Body of pancreas (tissue), 4 donors: Measurements from ENCODE around the gene KRTAP1-4. TPM values are rescaled to one million over a fixed set of nuclear protein-coding genes. Genes with fewer than 3 reads are reported as not detected.
"Not testable (repeated sequence)": the region's sequence is repeated elsewhere in the genome, so short reads cannot be mapped to it uniquely, and the experiment has no call there.

Experiments used
- ATAC-seq: fragments of 150-250 bp; one replicate; pipeline ENCODE4 v1.9.1; 2016
- DNase-seq, 4 donors: peaks; one replicate each; pipeline ENCODE4 v3.0.0-alpha.2; 2019
- H3K27ac ChIP-seq, 4 donors: fragments of 200-600 bp; sonication (generic); 1 replicate in 3 of 4; 2 replicates in 1 of 4; pipeline versions ENCODE4 v1.5.1 to v1.6.1; 2016 to 2019; ENCODE audit warnings: mild to moderate bottlenecking in 1 of 4, mixed read lengths in 1 of 4, moderate library complexity in 1 of 4
- H3K27me3 ChIP-seq, 2 donors: fragments of 200-600 bp; sonication (generic); one replicate each; pipeline ENCODE4 v1.6.0; 2016; ENCODE audit warnings: mild to moderate bottlenecking in 1 of 2
- H3K36me3 ChIP-seq, 2 donors: fragments of 200-600 bp; sonication (generic); replicated peaks in 1 of 2; 2 replicates each; pipeline ENCODE4 v1.5.1; 2016; ENCODE audit warnings: low read depth in 2 of 2; ENCODE audit not compliant: insufficient read depth in 1 of 2
- H3K4me1 ChIP-seq: fragments of 200-600 bp; sonication (generic); one replicate; pipeline ENCODE4 v1.6.0; 2016
- H3K4me3 ChIP-seq, 2 donors: fragments of 200-600 bp; sonication (generic); 1 replicate in 1 of 2; 2 replicates in 1 of 2; pipeline ENCODE4 v1.5.1; 2016 to 2019
- H3K9me3 ChIP-seq, 3 donors: fragments of 200-600 bp; sonication (generic); 1 replicate in 2 of 3; 2 replicates in 1 of 3; pipeline ENCODE4 v1.5.1; 2016
- POLR2A ChIP-seq, 3 donors: fragments of 450-650 bp; IDR thresholded peaks; one replicate each; pipeline ENCODE4 v1.6.1; 2016; ENCODE audit warnings: antibody characterized with exemption in 3 of 3, mild to moderate bottlenecking in 2 of 3
- WGBS, 2 donors: methylation state at CpG; one replicate each; pipeline ENCODE4 v1.1.5; 2017; 5-methylcytosine and 5-hydroxymethylcytosine counted together
- intact Hi-C: fragments of 100-400 bp; cut with DNase I; formaldehyde crosslinking; loops from one replicate; pipeline ENCODE4 v1.15.1; 2023
- total RNA-seq, 2 donors: library from RNA; depleted of rRNA; stranded (reverse); fragments of >200 nt; gene quantifications; one replicate each; pipeline ENCODE4 v1.1.0, GENCODE V29; 2016
- TF ChIP-seq, protein P1 (sequence below), 7 experiments: fragments of 450-650 bp in 4 of 7; fragments of 200-600 bp in 3 of 7; sonication (generic) in 3 of 7; IDR thresholded peaks; one replicate each; pipeline ENCODE4 v1.5.1; 2016 to 2019; ENCODE audit warnings: antibody characterized with exemption in 7 of 7

Gene KRTAP1-4
- total RNA-seq, 2 donors from 2014 or later, result not detected

DNA sequence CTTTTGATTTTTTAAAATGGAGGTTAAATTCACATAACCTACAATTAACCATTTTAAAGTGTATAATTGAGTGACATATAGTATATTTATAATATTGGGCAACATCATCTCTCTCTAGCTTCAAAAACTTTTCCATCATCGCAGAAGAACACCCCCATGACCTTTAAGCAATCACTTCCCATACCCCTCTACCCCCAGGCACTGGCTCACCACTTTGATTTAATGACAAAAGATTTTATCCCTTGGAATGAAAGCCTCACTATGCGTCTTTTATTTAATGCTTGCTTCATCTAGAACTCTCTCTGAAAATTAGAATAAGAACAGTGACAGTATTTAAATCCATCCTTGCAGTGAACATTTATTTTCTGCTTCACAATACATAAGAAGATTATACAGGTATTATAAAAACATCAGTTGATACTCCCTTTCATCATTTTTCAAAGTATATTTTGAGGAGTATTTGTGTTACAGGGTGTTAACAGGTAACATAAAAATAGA is 7.9 kb upstream of the KRTAP1-4 start:
- H3K9me3 ChIP-seq, result no peaks in the 10 kb centered on the region
- no peak overlapping the region for H3K4me3 ChIP-seq
- intact Hi-C loops, result no loop called here
- H3K36me3 ChIP-seq, result no peaks in the 10 kb centered on the region
- peaks cover 13% of the 10 kb centered on the region for H3K4me1 ChIP-seq
- ATAC-seq (no peak), DNase-seq (no peak)
- TF ChIP-seq, protein P1, sequence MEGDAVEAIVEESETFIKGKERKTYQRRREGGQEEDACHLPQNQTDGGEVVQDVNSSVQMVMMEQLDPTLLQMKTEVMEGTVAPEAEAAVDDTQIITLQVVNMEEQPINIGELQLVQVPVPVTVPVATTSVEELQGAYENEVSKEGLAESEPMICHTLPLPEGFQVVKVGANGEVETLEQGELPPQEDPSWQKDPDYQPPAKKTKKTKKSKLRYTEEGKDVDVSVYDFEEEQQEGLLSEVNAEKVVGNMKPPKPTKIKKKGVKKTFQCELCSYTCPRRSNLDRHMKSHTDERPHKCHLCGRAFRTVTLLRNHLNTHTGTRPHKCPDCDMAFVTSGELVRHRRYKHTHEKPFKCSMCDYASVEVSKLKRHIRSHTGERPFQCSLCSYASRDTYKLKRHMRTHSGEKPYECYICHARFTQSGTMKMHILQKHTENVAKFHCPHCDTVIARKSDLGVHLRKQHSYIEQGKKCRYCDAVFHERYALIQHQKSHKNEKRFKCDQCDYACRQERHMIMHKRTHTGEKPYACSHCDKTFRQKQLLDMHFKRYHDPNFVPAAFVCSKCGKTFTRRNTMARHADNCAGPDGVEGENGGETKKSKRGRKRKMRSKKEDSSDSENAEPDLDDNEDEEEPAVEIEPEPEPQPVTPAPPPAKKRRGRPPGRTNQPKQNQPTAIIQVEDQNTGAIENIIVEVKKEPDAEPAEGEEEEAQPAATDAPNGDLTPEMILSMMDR (IDR thresholded peaks at IDR 0.05), result no peak
- TF ChIP-seq POLR2A (IDR thresholded peaks at IDR 0.05), result no peak
- no peaks in the 10 kb centered on the region for H3K27me3 ChIP-seq
- 66 to 79% methylated on average over 2 of the region's 2 CpGs for WGBS, 2 donors
- no peak overlapping the region for H3K27ac ChIP-seq

DNA sequence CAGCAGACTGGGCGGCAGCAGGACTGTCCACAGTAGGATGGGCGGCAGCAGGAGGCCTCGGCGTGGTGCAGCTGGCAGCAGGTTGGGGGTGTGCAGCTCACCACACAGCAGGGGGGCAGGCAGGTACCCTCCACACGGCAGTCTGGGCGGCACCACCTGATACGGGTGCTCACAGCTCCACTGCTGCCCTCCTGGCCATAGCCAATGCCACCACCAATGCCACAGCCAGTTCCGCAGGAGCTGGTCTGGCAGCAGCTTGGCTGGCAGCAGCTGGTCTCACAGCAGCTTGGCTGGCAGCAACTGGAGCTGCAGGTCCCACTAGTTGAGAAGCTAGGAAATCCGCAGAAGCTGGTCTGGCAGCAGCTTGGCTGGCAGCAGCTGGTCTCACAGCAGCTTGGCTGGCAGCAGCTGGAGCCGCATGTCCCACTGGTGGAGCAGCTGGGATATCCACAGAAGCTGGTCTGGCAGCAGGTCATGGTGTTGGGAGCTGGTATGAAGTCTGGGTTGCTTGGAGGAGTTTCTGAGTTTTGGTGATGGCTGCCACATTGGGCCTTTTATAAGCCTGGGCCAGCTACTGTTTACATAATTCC is 4.4 kb upstream of the KRTAP1-4 start, which contains the start of gene KRTAP1-3:
KRTAP1-3 (minus strand) TSS at position 529 of the 590 bp plus-strand sequence; CDS start at position 476, 53 bp downstream.
- H3K36me3 ChIP-seq, H3K4me1 ChIP-seq, H3K9me3 ChIP-seq, H3K27me3 ChIP-seq, DNase-seq, H3K27ac ChIP-seq, ATAC-seq, H3K4me3 ChIP-seq, intact Hi-C loops: not testable (repeated sequence)
- WGBS, 2 donors, result 87 to 89% methylated on average over 7 to 10 of the region's 10 CpGs

DNA sequence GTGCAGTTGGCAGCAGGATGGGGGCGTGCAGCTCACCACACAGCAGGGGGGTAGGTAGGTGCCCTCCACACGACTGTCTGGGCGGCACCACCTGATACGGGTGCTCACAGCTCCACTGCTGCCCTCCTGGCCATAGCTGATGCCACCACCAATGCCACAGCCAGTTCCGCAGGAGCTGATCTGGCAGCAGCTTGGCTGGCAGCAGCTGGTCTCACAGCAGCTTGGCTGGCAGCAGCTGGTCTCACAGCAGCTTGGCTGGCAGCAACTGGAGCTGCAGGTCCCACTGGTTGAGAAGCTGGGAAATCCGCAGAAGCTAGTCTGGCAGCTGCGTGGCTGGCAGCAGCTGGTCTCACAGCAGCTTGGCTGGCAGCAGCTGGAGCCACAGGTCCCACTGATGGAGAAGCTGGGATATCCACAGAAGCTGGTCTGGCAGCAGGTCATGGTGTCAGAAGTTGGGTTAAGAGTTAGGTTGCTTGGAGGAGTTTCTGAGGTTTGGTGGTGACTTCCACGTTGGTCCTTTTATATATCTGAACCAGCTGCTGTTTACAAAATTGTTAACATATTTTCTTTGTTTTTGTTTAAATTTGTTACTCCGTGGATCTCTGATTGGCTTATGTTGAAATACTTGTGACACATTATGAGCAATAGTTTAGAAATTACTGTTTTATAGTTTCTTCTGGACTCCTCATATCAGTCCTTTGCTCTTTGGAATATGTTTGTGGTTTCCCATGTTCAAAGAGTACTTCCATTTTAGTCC is 3.1 kb downstream of the KRTAP1-4 start, which contains the start of gene KRTAP1-5:
KRTAP1-5 (minus strand) TSS at position 494 of the 757 bp plus-strand sequence; CDS start at position 441, 53 bp downstream.
- intact Hi-C loops, result no loop called here
- Histone ChIP-seq H3K4me3 (no peak within 1 kb of the TSS), H3K4me1 (no peaks in the 10 kb centered on the region), H3K36me3 (no peaks in the 10 kb centered on the region), H3K27ac (no peak within 1 kb of the TSS), H3K27me3 (no peaks in the 10 kb centered on the region), H3K9me3 (no peaks in the 10 kb centered on the region)
- no peak for ATAC-seq
- peak in 2 of 4 donors; percentile 39 to 45 for DNase-seq
- 53 to 64% methylated on average over 5 to 9 of the region's 9 CpGs for WGBS, 2 donors
- TF ChIP-seq POLR2A (IDR thresholded peaks at IDR 0.05), result no peak
- TF ChIP-seq, protein P1 (IDR thresholded peaks at IDR 0.05), result no peak

DNA sequence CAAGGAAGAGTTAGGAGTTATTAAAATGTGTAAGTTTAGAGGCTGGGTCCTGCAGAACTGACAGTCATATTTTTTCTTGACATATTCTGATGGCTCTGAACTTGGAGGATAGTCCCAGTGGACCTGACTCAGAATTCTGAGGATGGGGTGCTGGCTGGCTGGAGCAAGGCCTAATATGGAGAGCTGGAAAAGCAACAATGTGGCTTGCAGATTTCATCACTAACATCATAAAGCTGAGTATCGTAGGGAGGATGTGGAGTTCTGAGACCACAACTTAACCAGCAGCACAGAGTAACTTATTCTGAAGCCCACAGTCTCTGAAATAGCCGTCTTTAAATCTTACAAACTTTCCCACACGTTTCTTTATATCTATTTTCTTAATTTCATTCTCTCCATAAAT is 5.3 kb downstream of the KRTAP1-4 start:
- DNase-seq, result no peak
- TF ChIP-seq POLR2A (IDR thresholded peaks at IDR 0.05), result no peak
- intact Hi-C loops, result no loop called here

DNA sequence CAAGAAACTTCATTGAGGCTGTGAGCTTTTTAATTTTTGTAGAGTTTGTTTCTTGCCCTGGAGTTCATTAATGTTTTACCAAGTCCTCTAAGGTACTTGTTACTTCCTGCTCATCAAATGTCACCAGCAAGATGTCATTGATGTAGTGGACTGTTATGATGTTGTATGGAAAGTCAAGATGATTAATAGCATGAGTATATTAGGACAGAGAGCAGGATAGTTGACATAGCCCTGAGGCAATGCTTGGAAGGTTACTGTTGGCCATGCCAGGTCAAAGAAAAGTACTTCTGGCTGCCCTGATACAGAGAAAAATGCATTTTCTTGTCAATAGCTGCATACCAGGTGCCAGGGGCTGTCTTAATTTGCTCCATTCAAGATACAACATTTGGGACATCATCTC is 9.7 kb downstream of the KRTAP1-4 start:
- Histone ChIP-seq H3K36me3 (no peaks in the 10 kb centered on the region), H3K4me1 (no peaks in the 10 kb centered on the region)

More for the DNA sequence above, 5.3 kb downstream of the KRTAP1-4 start:
- H3K4me3 ChIP-seq, result no peak overlapping the region
- 60 to 66% methylated on average over 3 of the region's 3 CpGs for WGBS, 2 donors
- no peak overlapping the region for H3K27ac ChIP-seq
- no peaks in the 10 kb centered on the region for H3K27me3 ChIP-seq
- no peaks in the 10 kb centered on the region for H3K36me3 ChIP-seq
- no peak for ATAC-seq
- no peaks in the 10 kb centered on the region for H3K9me3 ChIP-seq
- H3K4me1 ChIP-seq, result no peaks in the 10 kb centered on the region

More for the DNA sequence above, 9.7 kb downstream of the KRTAP1-4 start:
- Histone ChIP-seq H3K9me3 (no peaks in the 10 kb centered on the region), H3K4me3 (no peak overlapping the region), H3K27ac (no peak overlapping the region), H3K27me3 (no peaks in the 10 kb centered on the region)
- ATAC-seq (no peak), DNase-seq (no peak)
- TF ChIP-seq, protein P1 (IDR thresholded peaks at IDR 0.05), result no peak
- no peak for TF ChIP-seq POLR2A (IDR thresholded peaks at IDR 0.05)
- intact Hi-C loops, result no loop called here
